ENCODE results near the gene LRP5.
"Not testable (repeated sequence)": the region's sequence is repeated elsewhere in the genome, so short reads cannot be mapped to it uniquely, and the experiment has no call there.

Gene LRP5

GRCh38 chr11:68329978-68330699, 17.7 kb downstream of the LRP5 start:
- DNase-seq: no peak

GRCh38 chr11:68330700-68331337, 18.4 kb downstream of the LRP5 start:
- no peak for DNase-seq

- DNase-seq: no peak
Observed at GRCh38 chr11:68331338-68331947, 19.1 kb downstream of the LRP5 start.

GRCh38 chr11:68332186-68332585, 19.8 kb downstream of the LRP5 start:
- DNase-seq: no peak

GRCh38 chr11:68333173-68333572, 20.8 kb downstream of the LRP5 start:
- DNase-seq: no peak

- DNase-seq: no peak
Observed at GRCh38 chr11:68334923-68335322, 22.5 kb downstream of the LRP5 start.

GRCh38 chr11:68335683-68336082, 23.3 kb downstream of the LRP5 start:
- no peak for DNase-seq

GRCh38 chr11:68336716-68337115, 24.3 kb downstream of the LRP5 start:
- DNase-seq: no peak

GRCh38 chr11:68337399-68337835, 25.0 kb downstream of the LRP5 start:
- DNase-seq: no peak

GRCh38 chr11:68338051-68338780, 25.8 kb downstream of the LRP5 start:
- DNase-seq: no peak

GRCh38 chr11:68340003-68340767, 27.8 kb downstream of the LRP5 start:
- DNase-seq: no peak

- no peak for DNase-seq
Observed at GRCh38 chr11:68340784-68341556, 28.6 kb downstream of the LRP5 start.

- no peak for DNase-seq
Observed at GRCh38 chr11:68341557-68342458, 29.4 kb downstream of the LRP5 start.

- DNase-seq: peak; percentile 58
Observed at GRCh38 chr11:68342459-68343158, 30.2 kb downstream of the LRP5 start.

GRCh38 chr11:68343761-68344256, 31.4 kb downstream of the LRP5 start:
- no peak for DNase-seq

GRCh38 chr11:68344821-68345220, 32.4 kb downstream of the LRP5 start:
- not testable (repeated sequence) for DNase-seq

- DNase-seq: no peak
Observed at GRCh38 chr11:68345776-68346461, 33.5 kb downstream of the LRP5 start.

GRCh38 chr11:68346462-68346790, 34.0 kb downstream of the LRP5 start:
- no peak for DNase-seq

GRCh38 chr11:68347345-68347744, 35.0 kb downstream of the LRP5 start:
- no peak for DNase-seq

Measured in NCI-H2107 (cell line).